HG03520 (cell line): ENCODE data around the gene CAPN14.
"Not testable (repeated sequence)": the region's sequence is repeated elsewhere in the genome, so short reads cannot be mapped to it uniquely, and the experiment has no call there.

Experiments
- ATAC-seq: cut with Tn5 transposase; IDR thresholded peaks from one replicate; pipeline ENCODE4 v1.9.1; 2021; ENCODE audit warnings: mild to moderate bottlenecking, moderate library complexity; ENCODE audit not compliant: unreplicated experiment

Gene CAPN14

GRCh38 chr2:31199206-31199605, 18.1 kb downstream of the CAPN14 start:
- ATAC-seq = no peak

- no peak for ATAC-seq
These were observed 19.6 kb downstream of the CAPN14 start for GRCh38 chr2:31197669-31198068.

GRCh38 chr2:31197166-31197565, 20.1 kb downstream of the CAPN14 start:
- no peak for ATAC-seq

GRCh38 chr2:31196622-31197021, 20.7 kb downstream of the CAPN14 start:
- ATAC-seq = no peak

- ATAC-seq = no peak
These were observed 23.5 kb downstream of the CAPN14 start for GRCh38 chr2:31193806-31194205.

- ATAC-seq = no peak
These were observed 24.4 kb downstream of the CAPN14 start for GRCh38 chr2:31192851-31193392.

- ATAC-seq = no peak
These were observed 24.9 kb downstream of the CAPN14 start for GRCh38 chr2:31192396-31192795.

- ATAC-seq = no peak
These were observed 25.4 kb downstream of the CAPN14 start for GRCh38 chr2:31191931-31192330.

GRCh38 chr2:31190188-31190587, 27.1 kb downstream of the CAPN14 start:
- no peak for ATAC-seq

- no peak for ATAC-seq
These were observed 28.2 kb downstream of the CAPN14 start for GRCh38 chr2:31189141-31189540.

GRCh38 chr2:31188131-31188530, 29.2 kb downstream of the CAPN14 start:
- ATAC-seq = no peak

- ATAC-seq = no peak
These were observed 30.1 kb downstream of the CAPN14 start for GRCh38 chr2:31187166-31187565.

GRCh38 chr2:31183973-31184372, 33.3 kb downstream of the CAPN14 start:
- ATAC-seq = not testable (repeated sequence)

GRCh38 chr2:31176742-31177141, 40.6 kb downstream of the CAPN14 start:
- no peak for ATAC-seq

GRCh38 chr2:31171142-31171541, 46.2 kb downstream of the CAPN14 start:
- ATAC-seq = no peak

GRCh38 chr2:31170071-31170698, 47.1 kb downstream of the CAPN14 start:
- ATAC-seq = no peak

GRCh38 chr2:31168291-31168690, 49.0 kb downstream of the CAPN14 start:
- ATAC-seq = no peak

- no peak for ATAC-seq
These were observed 50.4 kb downstream of the CAPN14 start for GRCh38 chr2:31166925-31167324.

GRCh38 chr2:31163011-31163539, 54.2 kb downstream of the CAPN14 start:
- no peak for ATAC-seq

- no peak for ATAC-seq
These were observed 55.7 kb downstream of the CAPN14 start for GRCh38 chr2:31161637-31162036.

- ATAC-seq = no peak
These were observed 65.8 kb downstream of the CAPN14 start for GRCh38 chr2:31151501-31151900.

- ATAC-seq = no peak
These were observed 67.1 kb downstream of the CAPN14 start for GRCh38 chr2:31150120-31150670.
